Type B pancreatic cell (in vitro differentiated cells): ENCODE results near the gene RHOU. TPM values are rescaled to one million over a fixed set of nuclear protein-coding genes. Genes with fewer than 3 reads are reported as not detected.

Source experiments
- DNase-seq: peaks from one replicate; pipeline ENCODE4 v3.0.0; 2021; ENCODE audit warnings: mixed read lengths; ENCODE audit not compliant: unreplicated experiment; ENCODE audit errors: extremely low spot score
- H3K27ac Mint-ChIP-seq: 2 replicates; pipeline ENCODE4 v1.8.0; 2021; ENCODE audit warnings: mild to moderate bottlenecking, mixed read lengths
- H3K27me3 Mint-ChIP-seq: 2 replicates; pipeline ENCODE4 v1.8.0; 2021; ENCODE audit warnings: mixed read lengths
- H3K36me3 Mint-ChIP-seq: 2 replicates; pipeline ENCODE4 v1.8.0; 2021; ENCODE audit warnings: mixed read lengths
- H3K4me1 Mint-ChIP-seq: one replicate; pipeline ENCODE4 v1.8.0; 2021; ENCODE audit warnings: mixed read lengths; ENCODE audit not compliant: unreplicated experiment
- H3K4me3 Mint-ChIP-seq: 2 replicates; pipeline ENCODE4 v1.8.0; 2021; ENCODE audit warnings: mild to moderate bottlenecking, mixed read lengths
- H3K9me3 Mint-ChIP-seq: 2 replicates; pipeline ENCODE4 v1.8.0; 2021; ENCODE audit warnings: mixed read lengths
- CTCF ChIP-seq: fragments of 200-600 bp; sonication (generic); conservative IDR thresholded peaks from 2 replicates; pipeline ENCODE4 v1.5.0; 2021; ENCODE audit warnings: antibody characterized with exemption, mild to moderate bottlenecking
- total RNA-seq: library from RNA; stranded (reverse); gene quantifications from 2 replicates; pipeline ENCODE4 v1.2.1, GENCODE V29; 2021; ENCODE audit warnings: low replicate concordance

The RHOU gene
- total RNA-seq, 1 donor from 2014 or later = 81.1 TPM

DNA sequence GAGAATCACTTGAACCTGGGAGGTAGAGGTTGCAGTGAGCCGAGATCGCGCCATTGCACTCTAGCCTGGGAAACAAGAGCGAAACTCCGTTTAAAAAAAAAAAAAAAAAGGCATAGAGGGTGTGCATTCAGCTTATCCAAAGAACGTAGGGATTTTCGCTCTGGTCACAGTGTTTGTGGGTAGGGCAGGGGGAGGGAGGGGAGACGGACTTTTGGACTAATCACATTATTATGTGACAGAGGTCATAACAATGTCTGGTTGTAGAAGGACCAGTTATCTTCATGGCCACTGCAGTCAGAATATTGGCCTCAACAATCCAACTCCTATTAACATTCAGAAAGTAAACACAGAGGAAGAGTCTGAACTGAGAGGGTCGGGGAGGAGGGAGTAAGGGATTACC, 25.7 kb downstream of the RHOU start:
- Mint-ChIP-seq H3K9me3 (no peaks in the 10 kb centered on the region), H3K27ac (no peak overlapping the region), H3K27me3 (no peaks in the 10 kb centered on the region), H3K4me3 (no peak overlapping the region), H3K36me3 (no peaks in the 10 kb centered on the region), H3K4me1 (no peaks in the 10 kb centered on the region)
- no peak for TF ChIP-seq CTCF
- DNase-seq = no peak

DNA sequence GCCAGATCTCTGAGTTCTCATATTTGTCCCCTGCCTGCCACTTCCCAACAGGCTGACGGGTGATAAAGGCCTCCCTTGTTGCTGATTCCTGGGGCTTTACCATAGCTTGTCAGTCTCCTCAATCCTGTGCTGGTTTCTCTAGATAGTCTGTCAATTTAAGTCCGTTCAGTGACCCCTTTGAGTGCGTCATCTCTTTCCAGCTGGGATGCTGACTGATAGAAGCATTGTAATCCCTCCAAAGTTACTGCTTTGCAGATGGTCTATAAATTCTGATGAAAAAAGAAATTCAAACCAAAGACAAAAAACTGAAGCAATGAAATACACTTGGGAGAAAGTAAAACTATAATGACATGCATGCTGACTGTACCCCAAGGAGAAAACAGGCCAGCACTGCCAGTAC, 28.3 kb downstream of the RHOU start:
- H3K36me3 Mint-ChIP-seq = no peaks in the 10 kb centered on the region
- H3K27ac Mint-ChIP-seq = no peak overlapping the region
- H3K27me3 Mint-ChIP-seq = no peaks in the 10 kb centered on the region

GRCh38 chr1:228765168-228765946, 30.1 kb downstream of the RHOU start:
- Mint-ChIP-seq H3K4me3 (no peak overlapping the region), H3K9me3 (no peaks in the 10 kb centered on the region), H3K4me1 (peaks cover 14% of the 10 kb centered on the region), H3K36me3 (no peaks in the 10 kb centered on the region), H3K27ac (no peak overlapping the region), H3K27me3 (no peaks in the 10 kb centered on the region)
- DNase-seq = no peak
- no peak for TF ChIP-seq CTCF

More for the DNA sequence above, 28.3 kb downstream of the RHOU start:
- no peak for DNase-seq
- no peak for TF ChIP-seq CTCF
- no peak overlapping the region for H3K4me3 Mint-ChIP-seq
- H3K4me1 Mint-ChIP-seq = peaks cover 8% of the 10 kb centered on the region
- H3K9me3 Mint-ChIP-seq = no peaks in the 10 kb centered on the region

DNA sequence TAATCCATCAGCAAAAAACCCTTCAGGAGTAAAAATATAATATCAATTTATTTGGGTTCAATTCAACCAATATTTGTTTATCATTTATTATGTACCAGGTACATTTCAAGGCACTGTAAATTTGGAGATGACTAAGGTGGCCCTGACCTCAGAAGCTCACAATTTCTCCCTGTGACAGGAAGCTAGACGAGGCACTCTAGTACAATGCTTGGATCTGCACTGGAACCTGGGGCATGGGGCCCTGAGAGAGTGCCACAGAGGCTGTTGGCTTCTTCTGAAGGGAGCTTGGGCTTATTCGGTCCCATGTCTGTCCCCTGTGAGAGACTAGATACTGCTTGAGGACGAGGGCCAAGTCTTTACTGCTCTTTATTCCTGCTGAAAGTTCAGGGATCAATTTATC, 31.5 kb downstream of the RHOU start:
- no peak overlapping the region for H3K27ac Mint-ChIP-seq
- peaks cover 1% of the 10 kb centered on the region for H3K36me3 Mint-ChIP-seq
- DNase-seq = no peak
- no peak overlapping the region for H3K4me3 Mint-ChIP-seq
- TF ChIP-seq CTCF = no peak
- H3K9me3 Mint-ChIP-seq = peaks cover 2% of the 10 kb centered on the region
- H3K27me3 Mint-ChIP-seq = no peaks in the 10 kb centered on the region
- H3K4me1 Mint-ChIP-seq = peaks cover 24% of the 10 kb centered on the region

- Mint-ChIP-seq H3K9me3 (peaks cover 5% of the 10 kb centered on the region), H3K27me3 (no peaks in the 10 kb centered on the region), H3K4me3 (no peak overlapping the region), H3K27ac (no peak overlapping the region), H3K4me1 (peaks cover 29% of the 10 kb centered on the region), H3K36me3 (peaks cover 3% of the 10 kb centered on the region)
- no peak for TF ChIP-seq CTCF
- DNase-seq = no peak
These were observed 32.5 kb downstream of the RHOU start for GRCh38 chr1:228767636-228768354.
